ENCODE data around the gene NEK11. TPM values are rescaled to one million over a fixed set of nuclear protein-coding genes. Genes with fewer than 3 reads are reported as not detected.

The NEK11 gene
- total RNA-seq, 1 donor from 2014 or later, result 6.2 TPM

- Mint-ChIP-seq H3K9me3 (ENCODE audit: unreplicated experiment) (no peaks in the 10 kb centered on the region), H3K27me3 (ENCODE audit: unreplicated experiment) (peaks cover 40% of the 10 kb centered on the region), H3K36me3 (ENCODE audit: unreplicated experiment) (no peaks in the 10 kb centered on the region), H3K4me3 (ENCODE audit: unreplicated experiment) (no peak overlapping the region), H3K4me1 (ENCODE audit: unreplicated experiment) (no peaks in the 10 kb centered on the region), H3K27ac (ENCODE audit: unreplicated experiment) (no peak overlapping the region)
- DNase-seq (ENCODE audit: extremely low spot score, unreplicated experiment), result no peak
- TF ChIP-seq, protein P1, sequence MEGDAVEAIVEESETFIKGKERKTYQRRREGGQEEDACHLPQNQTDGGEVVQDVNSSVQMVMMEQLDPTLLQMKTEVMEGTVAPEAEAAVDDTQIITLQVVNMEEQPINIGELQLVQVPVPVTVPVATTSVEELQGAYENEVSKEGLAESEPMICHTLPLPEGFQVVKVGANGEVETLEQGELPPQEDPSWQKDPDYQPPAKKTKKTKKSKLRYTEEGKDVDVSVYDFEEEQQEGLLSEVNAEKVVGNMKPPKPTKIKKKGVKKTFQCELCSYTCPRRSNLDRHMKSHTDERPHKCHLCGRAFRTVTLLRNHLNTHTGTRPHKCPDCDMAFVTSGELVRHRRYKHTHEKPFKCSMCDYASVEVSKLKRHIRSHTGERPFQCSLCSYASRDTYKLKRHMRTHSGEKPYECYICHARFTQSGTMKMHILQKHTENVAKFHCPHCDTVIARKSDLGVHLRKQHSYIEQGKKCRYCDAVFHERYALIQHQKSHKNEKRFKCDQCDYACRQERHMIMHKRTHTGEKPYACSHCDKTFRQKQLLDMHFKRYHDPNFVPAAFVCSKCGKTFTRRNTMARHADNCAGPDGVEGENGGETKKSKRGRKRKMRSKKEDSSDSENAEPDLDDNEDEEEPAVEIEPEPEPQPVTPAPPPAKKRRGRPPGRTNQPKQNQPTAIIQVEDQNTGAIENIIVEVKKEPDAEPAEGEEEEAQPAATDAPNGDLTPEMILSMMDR (IDR thresholded peaks at IDR 0.05), result no peak
These were observed 279.6 kb downstream of the NEK11 start for GRCh38 chr3:131306242-131306641.

DNA sequence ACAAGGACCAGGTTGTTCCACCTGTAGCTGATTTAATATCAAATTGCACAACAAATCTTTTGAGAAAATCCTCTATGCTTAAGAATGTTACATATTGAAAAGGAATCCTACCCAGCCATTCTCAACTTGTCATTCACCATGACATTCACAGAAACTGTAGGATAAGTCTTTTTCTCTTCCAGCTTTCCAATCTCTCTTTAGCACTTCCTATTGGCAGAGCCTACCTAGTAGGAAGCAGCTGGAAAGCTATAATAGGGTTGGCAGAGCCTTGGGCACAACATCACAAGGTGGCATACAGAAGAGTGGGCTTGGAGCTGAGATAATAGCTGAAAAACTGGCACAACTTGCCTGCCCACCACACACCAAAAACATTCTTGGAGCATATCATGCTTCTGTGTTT is 287.6 kb downstream of the NEK11 start:
- Mint-ChIP-seq H3K27ac (ENCODE audit: unreplicated experiment) (no peak overlapping the region), H3K9me3 (ENCODE audit: unreplicated experiment) (no peaks in the 10 kb centered on the region), H3K4me3 (ENCODE audit: unreplicated experiment) (no peak overlapping the region), H3K4me1 (ENCODE audit: unreplicated experiment) (no peaks in the 10 kb centered on the region), H3K27me3 (ENCODE audit: unreplicated experiment) (peaks cover 34% of the 10 kb centered on the region), H3K36me3 (ENCODE audit: unreplicated experiment) (no peaks in the 10 kb centered on the region)
- DNase-seq (ENCODE audit: extremely low spot score, unreplicated experiment), result no peak
- TF ChIP-seq, protein P1 (IDR thresholded peaks at IDR 0.05), result no peak

DNA sequence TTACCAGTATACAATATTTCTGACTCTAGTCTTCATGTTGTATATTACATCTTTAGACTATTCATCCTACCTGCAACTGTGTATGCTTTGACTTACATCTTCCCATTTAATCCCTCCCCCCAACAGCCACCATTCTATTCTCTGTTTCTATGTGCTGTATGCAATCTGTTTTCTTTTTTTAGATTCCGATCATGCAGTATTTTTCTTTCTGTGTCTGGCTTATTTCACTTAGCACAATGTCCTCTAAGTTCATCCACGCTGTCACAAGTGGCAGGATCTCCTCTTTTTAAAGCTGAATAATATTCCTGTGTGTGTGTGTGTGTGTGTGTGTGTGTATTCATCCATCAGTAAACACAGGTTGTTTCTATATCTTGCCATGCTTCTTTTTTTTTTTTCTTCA is 288.5 kb downstream of the NEK11 start:
- Mint-ChIP-seq H3K27ac (ENCODE audit: unreplicated experiment) (no peak overlapping the region), H3K36me3 (ENCODE audit: unreplicated experiment) (no peaks in the 10 kb centered on the region), H3K4me1 (ENCODE audit: unreplicated experiment) (no peaks in the 10 kb centered on the region), H3K9me3 (ENCODE audit: unreplicated experiment) (no peaks in the 10 kb centered on the region), H3K4me3 (ENCODE audit: unreplicated experiment) (no peak overlapping the region), H3K27me3 (ENCODE audit: unreplicated experiment) (peaks cover 33% of the 10 kb centered on the region)
- no peak for DNase-seq (ENCODE audit: extremely low spot score, unreplicated experiment)
- TF ChIP-seq, protein P1 (IDR thresholded peaks at IDR 0.05), result no peak

GRCh38 chr3:131317667-131318066 is 291.0 kb downstream of the NEK11 start:
- Mint-ChIP-seq H3K9me3 (ENCODE audit: unreplicated experiment) (no peaks in the 10 kb centered on the region), H3K4me1 (ENCODE audit: unreplicated experiment) (no peaks in the 10 kb centered on the region), H3K4me3 (ENCODE audit: unreplicated experiment) (no peak overlapping the region), H3K27ac (ENCODE audit: unreplicated experiment) (no peak overlapping the region), H3K36me3 (ENCODE audit: unreplicated experiment) (no peaks in the 10 kb centered on the region), H3K27me3 (ENCODE audit: unreplicated experiment) (peaks cover 42% of the 10 kb centered on the region)
- TF ChIP-seq, protein P1 (IDR thresholded peaks at IDR 0.05), result no peak
- no peak for DNase-seq (ENCODE audit: extremely low spot score, unreplicated experiment)

DNA sequence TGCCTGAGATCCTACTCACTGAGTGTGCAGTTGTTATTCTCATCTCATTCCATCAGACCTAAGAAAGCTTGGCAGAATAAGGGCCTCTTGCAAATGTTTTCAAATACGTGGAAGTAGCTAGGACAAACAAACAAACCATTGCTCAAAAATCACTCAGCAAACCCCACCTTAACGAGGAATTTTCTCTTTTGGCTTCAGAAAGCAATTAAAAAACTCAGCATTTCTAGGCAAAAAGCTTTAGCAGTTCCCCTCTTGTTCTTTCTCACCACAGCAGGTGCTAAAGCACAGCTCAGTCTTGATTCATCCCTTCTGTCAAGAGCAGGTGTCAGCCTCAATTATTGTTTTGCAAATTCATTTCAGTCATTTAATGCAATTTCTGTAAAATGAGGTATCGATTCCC is 296.3 kb downstream of the NEK11 start:
- Mint-ChIP-seq H3K36me3 (ENCODE audit: unreplicated experiment) (no peaks in the 10 kb centered on the region), H3K9me3 (ENCODE audit: unreplicated experiment) (no peaks in the 10 kb centered on the region)
- TF ChIP-seq, protein P1 (IDR thresholded peaks at IDR 0.05), result no peak

More for the DNA sequence above, 296.3 kb downstream of the NEK11 start:
- DNase-seq (ENCODE audit: extremely low spot score, unreplicated experiment), result no peak
- Mint-ChIP-seq H3K27me3 (ENCODE audit: unreplicated experiment) (peaks cover 18% of the 10 kb centered on the region), H3K4me3 (ENCODE audit: unreplicated experiment) (no peak overlapping the region), H3K4me1 (ENCODE audit: unreplicated experiment) (peaks cover 1% of the 10 kb centered on the region), H3K27ac (ENCODE audit: unreplicated experiment) (no peak overlapping the region)

All from osteocyte (in vitro differentiated cells).